Measurements from ENCODE around the gene ANO7. TPM values are rescaled to one million over a fixed set of nuclear protein-coding genes. Genes with fewer than 3 reads are reported as not detected.

Gene ANO7
- total RNA-seq, 2 donors from 2014 or later: 0.99 to 1.6 TPM

GRCh38 chr2:241142063-241142462, 46.4 kb upstream of the ANO7 start:
- DNase-seq: no peak
- no peak for ATAC-seq

GRCh38 chr2:241142593-241142992, 45.9 kb upstream of the ANO7 start:
- DNase-seq (no peak), ATAC-seq (no peak)
- no peak overlapping the region for H3K4me3 ChIP-seq
- H3K4me1 ChIP-seq: no peaks in the 10 kb centered on the region
- no peak overlapping the region for H3K27ac ChIP-seq
- 89% methylated on average over 8 to 9 of the region's 9 CpGs for WGBS, 2 donors
- H3K27me3 ChIP-seq: no peaks in the 10 kb centered on the region
- TF ChIP-seq POLR2A (IDR thresholded peaks at IDR 0.05): no peak
- no peak for TF ChIP-seq CTCF (IDR thresholded peaks at IDR 0.05)
- H3K9me3 ChIP-seq: no peaks in the 10 kb centered on the region
- intact Hi-C loops (cut with DNase I): no loop called here
- peaks cover 0 to 3% of the 10 kb centered on the region in 2 donors for H3K36me3 ChIP-seq (replicated peaks in 1 of 2; ENCODE audit: insufficient read depth in 1 of 2, low read depth in 2 of 2)

More at GRCh38 chr2:241142063-241142462, 46.4 kb upstream of the ANO7 start:
- 89 to 90% methylated on average over 6 of the region's 6 CpGs for WGBS, 2 donors
- H3K36me3 ChIP-seq (replicated peaks in 1 of 2; ENCODE audit: insufficient read depth in 1 of 2, low read depth in 2 of 2): peaks cover 0 to 3% of the 10 kb centered on the region in 2 donors
- TF ChIP-seq POLR2A (IDR thresholded peaks at IDR 0.05) (no peak), CTCF (IDR thresholded peaks at IDR 0.05) (no peak)
- no peaks in the 10 kb centered on the region for H3K4me1 ChIP-seq
- intact Hi-C loops (cut with DNase I): no loop called here
- no peak overlapping the region for H3K27ac ChIP-seq
- H3K9me3 ChIP-seq: no peaks in the 10 kb centered on the region
- H3K4me3 ChIP-seq: no peak overlapping the region
- H3K27me3 ChIP-seq: no peaks in the 10 kb centered on the region

GRCh38 chr2:241146286-241146685, 42.2 kb upstream of the ANO7 start:
- Histone ChIP-seq H3K4me3 (no peak overlapping the region), H3K4me1 (peaks cover 14% of the 10 kb centered on the region), H3K27me3 (no peaks in the 10 kb centered on the region), H3K27ac (no peak overlapping the region), H3K36me3 (replicated peaks in 1 of 2; ENCODE audit: insufficient read depth in 1 of 2, low read depth in 2 of 2) (no peaks in the 10 kb centered on the region), H3K9me3 (no peaks in the 10 kb centered on the region)
- DNase-seq (no peak), ATAC-seq (no peak)
- intact Hi-C loops (cut with DNase I): no loop called here
- WGBS, 2 donors: 84 to 86% methylated on average over 4 of the region's 4 CpGs
- no peak for TF ChIP-seq POLR2A (IDR thresholded peaks at IDR 0.05)
- no peak for TF ChIP-seq CTCF (IDR thresholded peaks at IDR 0.05)

- no peak for ATAC-seq
- TF ChIP-seq CTCF (IDR thresholded peaks at IDR 0.05): no peak
- TF ChIP-seq POLR2A (IDR thresholded peaks at IDR 0.05): no peak
- intact Hi-C loops (cut with DNase I): no loop called here
Measured at GRCh38 chr2:241147336-241147735, 41.1 kb upstream of the ANO7 start.

GRCh38 chr2:241148239-241148638, 40.2 kb upstream of the ANO7 start:
- 86 to 90% methylated on average over 4 of the region's 4 CpGs for whole genome bisulfite sequencing, 2 donors
- H3K27me3 ChIP-seq: no peaks in the 10 kb centered on the region
- ATAC-seq (no peak), DNase-seq (no peak)
- H3K27ac ChIP-seq: no peak overlapping the region
- no peak overlapping the region for H3K4me3 ChIP-seq
- intact Hi-C loops (cut with DNase I): no loop called here
- H3K4me1 ChIP-seq: peaks cover 21% of the 10 kb centered on the region
- no peaks in the 10 kb centered on the region for H3K9me3 ChIP-seq
- no peaks in the 10 kb centered on the region for H3K36me3 ChIP-seq (replicated peaks in 1 of 2; ENCODE audit: insufficient read depth in 1 of 2, low read depth in 2 of 2)
- TF ChIP-seq POLR2A (IDR thresholded peaks at IDR 0.05) (no peak), CTCF (IDR thresholded peaks at IDR 0.05) (no peak)

More at GRCh38 chr2:241147336-241147735, 41.1 kb upstream of the ANO7 start:
- H3K9me3 ChIP-seq: no peaks in the 10 kb centered on the region
- H3K36me3 ChIP-seq (replicated peaks in 1 of 2; ENCODE audit: insufficient read depth in 1 of 2, low read depth in 2 of 2): no peaks in the 10 kb centered on the region
- no peak overlapping the region for H3K27ac ChIP-seq
- 86 to 89% methylated on average over 3 of the region's 3 CpGs for WGBS, 2 donors
- DNase-seq: no peak
- no peaks in the 10 kb centered on the region for H3K27me3 ChIP-seq
- H3K4me1 ChIP-seq: peaks cover 21% of the 10 kb centered on the region
- no peak overlapping the region for H3K4me3 ChIP-seq
